ENCODE measurements around the gene PLA2G4E.

PLA2G4E gene

DNA sequence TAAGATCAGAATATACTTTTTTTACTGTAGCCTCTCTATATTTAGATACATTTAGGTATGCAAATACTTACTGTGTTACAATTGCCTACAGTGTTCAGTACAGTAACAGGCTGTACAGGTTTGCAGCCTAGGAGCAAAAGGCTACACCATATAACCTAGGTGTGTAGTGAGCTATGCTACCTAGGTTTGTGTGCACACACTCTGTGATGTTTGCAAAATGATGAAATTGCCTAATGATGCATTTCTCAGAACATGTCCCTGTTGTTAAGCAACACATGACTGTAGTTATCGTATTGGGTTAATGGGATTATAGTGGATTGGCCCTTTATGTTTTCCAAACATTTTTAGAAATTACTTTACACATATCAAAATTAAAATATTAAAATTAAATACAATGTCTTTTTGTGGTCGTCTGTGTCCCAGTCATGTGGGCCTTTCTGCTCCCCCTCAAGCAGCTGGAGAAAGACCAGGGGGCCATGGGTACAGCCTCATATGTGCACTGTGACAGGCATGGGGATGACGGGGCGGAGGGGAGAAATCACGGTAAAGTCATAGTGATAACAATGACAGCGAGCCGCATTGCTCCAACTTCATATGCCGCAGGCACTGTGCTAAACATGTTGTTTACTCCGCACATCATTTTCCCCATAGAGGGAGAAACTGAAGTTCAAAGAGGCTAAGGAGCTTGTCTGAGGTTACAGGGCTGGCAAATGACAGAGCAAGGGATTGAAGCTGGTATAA lies 27.4 kb upstream of the PLA2G4E start:
- H3K36me3 ChIP-seq (ENCODE audit: control insufficient read depth, insufficient read depth, low read length) = no peaks in the 10 kb centered on the region
- no peak overlapping the region for H3K9ac ChIP-seq
- TF ChIP-seq, protein P1, sequence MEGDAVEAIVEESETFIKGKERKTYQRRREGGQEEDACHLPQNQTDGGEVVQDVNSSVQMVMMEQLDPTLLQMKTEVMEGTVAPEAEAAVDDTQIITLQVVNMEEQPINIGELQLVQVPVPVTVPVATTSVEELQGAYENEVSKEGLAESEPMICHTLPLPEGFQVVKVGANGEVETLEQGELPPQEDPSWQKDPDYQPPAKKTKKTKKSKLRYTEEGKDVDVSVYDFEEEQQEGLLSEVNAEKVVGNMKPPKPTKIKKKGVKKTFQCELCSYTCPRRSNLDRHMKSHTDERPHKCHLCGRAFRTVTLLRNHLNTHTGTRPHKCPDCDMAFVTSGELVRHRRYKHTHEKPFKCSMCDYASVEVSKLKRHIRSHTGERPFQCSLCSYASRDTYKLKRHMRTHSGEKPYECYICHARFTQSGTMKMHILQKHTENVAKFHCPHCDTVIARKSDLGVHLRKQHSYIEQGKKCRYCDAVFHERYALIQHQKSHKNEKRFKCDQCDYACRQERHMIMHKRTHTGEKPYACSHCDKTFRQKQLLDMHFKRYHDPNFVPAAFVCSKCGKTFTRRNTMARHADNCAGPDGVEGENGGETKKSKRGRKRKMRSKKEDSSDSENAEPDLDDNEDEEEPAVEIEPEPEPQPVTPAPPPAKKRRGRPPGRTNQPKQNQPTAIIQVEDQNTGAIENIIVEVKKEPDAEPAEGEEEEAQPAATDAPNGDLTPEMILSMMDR (IDR thresholded peaks at IDR 0.05) = no peak
- no peaks in the 10 kb centered on the region for H3K4me1 ChIP-seq
- H3K27me3 ChIP-seq (ENCODE audit: control insufficient read depth, insufficient read depth, low read length) = no peaks in the 10 kb centered on the region
- no peaks in the 10 kb centered on the region for H3K79me2 ChIP-seq
- no peaks in the 10 kb centered on the region for H3K9me3 ChIP-seq (ENCODE audit: control insufficient read depth, low read length)
- H3K4me3 ChIP-seq (ENCODE audit: low read depth, low read length) = no peak overlapping the region
- H2AFZ ChIP-seq = no peak overlapping the region
- H3K27ac ChIP-seq = no peak overlapping the region
- H3K4me2 ChIP-seq (ENCODE audit: low read length) = no peak overlapping the region

DNA sequence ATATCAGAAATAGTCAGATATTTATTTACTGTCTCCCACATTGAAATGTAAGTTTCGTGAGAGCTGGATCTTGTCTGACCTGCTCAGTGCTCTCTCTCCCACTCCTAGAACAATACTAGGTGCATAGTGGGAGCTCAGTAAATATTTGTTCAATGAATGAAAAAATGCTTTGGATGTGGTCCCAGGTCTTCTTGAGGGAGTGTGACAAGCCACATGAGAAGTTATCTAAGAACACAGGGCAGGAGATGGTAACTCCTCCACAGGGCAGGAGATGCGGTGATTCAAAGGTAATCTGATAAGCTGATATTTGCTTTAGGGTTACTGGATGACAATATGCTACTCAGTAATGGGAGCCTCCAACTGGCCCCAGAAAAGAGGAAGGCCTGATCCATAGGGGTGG lies 25.8 kb upstream of the PLA2G4E start:
- no peak overlapping the region for H3K4me3 ChIP-seq (ENCODE audit: low read depth, low read length)
- TF ChIP-seq, protein P1 (IDR thresholded peaks at IDR 0.05) = no peak
- H3K4me2 ChIP-seq (ENCODE audit: low read length) = no peak overlapping the region
- no peaks in the 10 kb centered on the region for H3K79me2 ChIP-seq
- H3K9me3 ChIP-seq (ENCODE audit: control insufficient read depth, low read length) = no peaks in the 10 kb centered on the region
- H3K4me1 ChIP-seq = no peaks in the 10 kb centered on the region
- H3K36me3 ChIP-seq (ENCODE audit: control insufficient read depth, insufficient read depth, low read length) = no peaks in the 10 kb centered on the region
- no peak overlapping the region for H3K27ac ChIP-seq
- no peak overlapping the region for H2AFZ ChIP-seq
- H3K27me3 ChIP-seq (ENCODE audit: control insufficient read depth, insufficient read depth, low read length) = no peaks in the 10 kb centered on the region
- H3K9ac ChIP-seq = no peak overlapping the region

- no peak overlapping the region for H3K4me3 ChIP-seq (ENCODE audit: low read depth, low read length)
- H3K9me3 ChIP-seq (ENCODE audit: control insufficient read depth, low read length) = no peaks in the 10 kb centered on the region
- H3K79me2 ChIP-seq = no peaks in the 10 kb centered on the region
- no peak overlapping the region for H3K4me2 ChIP-seq (ENCODE audit: low read length)
- H3K27ac ChIP-seq = no peak overlapping the region
- no peaks in the 10 kb centered on the region for H3K36me3 ChIP-seq (ENCODE audit: control insufficient read depth, insufficient read depth, low read length)
- TF ChIP-seq, protein P1 (IDR thresholded peaks at IDR 0.05) = no peak
- H3K9ac ChIP-seq = no peak overlapping the region
- no peak overlapping the region for H2AFZ ChIP-seq
- H3K27me3 ChIP-seq (ENCODE audit: control insufficient read depth, insufficient read depth, low read length) = no peaks in the 10 kb centered on the region
- no peaks in the 10 kb centered on the region for H3K4me1 ChIP-seq
These were observed 24.4 kb upstream of the PLA2G4E start for GRCh38 chr15:42045211-42045615.

DNA sequence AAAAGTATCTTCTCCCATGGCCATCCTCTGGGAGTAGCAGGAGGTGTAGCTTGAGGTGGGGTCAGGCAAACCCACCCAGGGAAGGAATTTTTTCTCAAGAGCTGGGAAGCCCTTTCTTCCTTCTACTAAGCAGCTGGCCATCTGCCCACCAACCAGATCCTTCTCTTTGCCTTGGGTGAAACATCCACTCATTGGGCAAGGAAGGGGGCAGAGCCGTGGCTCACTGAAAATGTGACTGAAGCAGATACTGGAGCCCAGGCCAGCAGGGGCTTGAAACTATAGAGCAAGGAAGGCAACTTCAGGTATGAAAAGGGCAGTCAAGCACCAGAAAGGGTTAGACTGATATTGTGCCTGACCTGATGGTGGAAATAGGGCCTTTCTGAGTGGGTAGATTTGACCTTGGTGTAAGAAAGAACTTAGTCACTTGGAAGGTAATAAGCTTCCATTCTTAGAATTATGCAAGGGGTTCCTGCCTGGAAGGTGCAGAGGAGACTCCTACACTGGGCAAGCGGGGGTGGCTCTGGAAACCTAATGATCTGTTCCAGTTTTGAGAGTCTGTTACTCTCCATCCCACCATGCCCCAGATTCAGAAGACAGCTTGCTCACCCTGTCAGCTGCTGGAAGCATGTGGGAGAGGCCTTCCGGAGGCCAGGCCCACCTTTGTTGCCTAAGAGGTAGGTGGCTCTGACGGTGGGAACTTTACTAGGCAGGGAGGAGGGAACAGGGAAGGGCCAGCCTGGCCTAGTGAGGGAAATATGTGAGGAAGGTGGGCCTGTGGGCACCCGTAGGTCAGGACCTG lies 22.0 kb upstream of the PLA2G4E start:
- no peaks in the 10 kb centered on the region for H3K79me2 ChIP-seq
- no peaks in the 10 kb centered on the region for H3K4me1 ChIP-seq
- H3K4me2 ChIP-seq (ENCODE audit: low read length) = no peak overlapping the region
- H3K9me3 ChIP-seq (ENCODE audit: control insufficient read depth, low read length) = no peaks in the 10 kb centered on the region
- no peak overlapping the region for H3K4me3 ChIP-seq (ENCODE audit: low read depth, low read length)
- H3K27ac ChIP-seq = no peak overlapping the region
- H3K9ac ChIP-seq = no peak overlapping the region
- H2AFZ ChIP-seq = no peak overlapping the region
- H3K36me3 ChIP-seq (ENCODE audit: control insufficient read depth, insufficient read depth, low read length) = no peaks in the 10 kb centered on the region
- H3K27me3 ChIP-seq (ENCODE audit: control insufficient read depth, insufficient read depth, low read length) = no peaks in the 10 kb centered on the region
- TF ChIP-seq, protein P1 (IDR thresholded peaks at IDR 0.05) = no peak
